ENCODE measurements around the gene EXOC8. TPM values are rescaled to one million over a fixed set of nuclear protein-coding genes. Genes with fewer than 3 reads are reported as not detected.
A peak's percentile ranks its signal among the peaks of the same experiment; 100 is the strongest.

EXOC8 gene, protein sequence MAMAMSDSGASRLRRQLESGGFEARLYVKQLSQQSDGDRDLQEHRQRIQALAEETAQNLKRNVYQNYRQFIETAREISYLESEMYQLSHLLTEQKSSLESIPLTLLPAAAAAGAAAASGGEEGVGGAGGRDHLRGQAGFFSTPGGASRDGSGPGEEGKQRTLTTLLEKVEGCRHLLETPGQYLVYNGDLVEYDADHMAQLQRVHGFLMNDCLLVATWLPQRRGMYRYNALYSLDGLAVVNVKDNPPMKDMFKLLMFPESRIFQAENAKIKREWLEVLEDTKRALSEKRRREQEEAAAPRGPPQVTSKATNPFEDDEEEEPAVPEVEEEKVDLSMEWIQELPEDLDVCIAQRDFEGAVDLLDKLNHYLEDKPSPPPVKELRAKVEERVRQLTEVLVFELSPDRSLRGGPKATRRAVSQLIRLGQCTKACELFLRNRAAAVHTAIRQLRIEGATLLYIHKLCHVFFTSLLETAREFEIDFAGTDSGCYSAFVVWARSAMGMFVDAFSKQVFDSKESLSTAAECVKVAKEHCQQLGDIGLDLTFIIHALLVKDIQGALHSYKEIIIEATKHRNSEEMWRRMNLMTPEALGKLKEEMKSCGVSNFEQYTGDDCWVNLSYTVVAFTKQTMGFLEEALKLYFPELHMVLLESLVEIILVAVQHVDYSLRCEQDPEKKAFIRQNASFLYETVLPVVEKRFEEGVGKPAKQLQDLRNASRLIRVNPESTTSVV
- 10 to 100 TPM in 1 of 4 donors, 1 to 10 TPM in 3; 3.2 to 13.7 (median 4.7) TPM for polyA plus RNA-seq
- long read RNA-seq, donor 1, result 0 reads
- long read RNA-seq, donor 2, full-length matches to known transcripts, result 3 of 3 reads
- long read RNA-seq, donor 2, partial matches to known transcripts, result 0 of 3 reads
- long read RNA-seq, donor 2, other reads (novel, unspliced or antisense), result 0 of 3 reads
- long read RNA-seq, donor 3, full-length matches to known transcripts, result 13 of 13 reads
- long read RNA-seq, donor 3, partial matches to known transcripts, result 0 of 13 reads
- long read RNA-seq, donor 3, other reads (novel, unspliced or antisense), result 0 of 13 reads
- long read RNA-seq, donor 4, full-length matches to known transcripts, result 1 of 1 reads
- long read RNA-seq, donor 4, partial matches to known transcripts, result 0 of 1 reads
- long read RNA-seq, donor 4, other reads (novel, unspliced or antisense), result 0 of 1 reads
- long read RNA-seq, donor 5, full-length matches to known transcripts, result 10 of 10 reads
- long read RNA-seq, donor 5, partial matches to known transcripts, result 0 of 10 reads
- long read RNA-seq, donor 5, other reads (novel, unspliced or antisense), result 0 of 10 reads
- long read RNA-seq, donor 6, full-length matches to known transcripts, result 5 of 5 reads
- long read RNA-seq, donor 6, partial matches to known transcripts, result 0 of 5 reads
- long read RNA-seq, donor 6, other reads (novel, unspliced or antisense), result 0 of 5 reads
- long read RNA-seq, donor 7, result 0 reads
- long read RNA-seq, donor 8, full-length matches to known transcripts, result 2 of 2 reads
- long read RNA-seq, donor 8, partial matches to known transcripts, result 0 of 2 reads
- long read RNA-seq, donor 8, other reads (novel, unspliced or antisense), result 0 of 2 reads
- long read RNA-seq, donor 9, full-length matches to known transcripts, result 6 of 6 reads
- long read RNA-seq, donor 9, partial matches to known transcripts, result 0 of 6 reads
- long read RNA-seq, donor 9, other reads (novel, unspliced or antisense), result 0 of 6 reads
- long read RNA-seq, donor 10, full-length matches to known transcripts, result 10 of 10 reads
- long read RNA-seq, donor 10, partial matches to known transcripts, result 0 of 10 reads
- long read RNA-seq, donor 10, other reads (novel, unspliced or antisense), result 0 of 10 reads

DNA sequence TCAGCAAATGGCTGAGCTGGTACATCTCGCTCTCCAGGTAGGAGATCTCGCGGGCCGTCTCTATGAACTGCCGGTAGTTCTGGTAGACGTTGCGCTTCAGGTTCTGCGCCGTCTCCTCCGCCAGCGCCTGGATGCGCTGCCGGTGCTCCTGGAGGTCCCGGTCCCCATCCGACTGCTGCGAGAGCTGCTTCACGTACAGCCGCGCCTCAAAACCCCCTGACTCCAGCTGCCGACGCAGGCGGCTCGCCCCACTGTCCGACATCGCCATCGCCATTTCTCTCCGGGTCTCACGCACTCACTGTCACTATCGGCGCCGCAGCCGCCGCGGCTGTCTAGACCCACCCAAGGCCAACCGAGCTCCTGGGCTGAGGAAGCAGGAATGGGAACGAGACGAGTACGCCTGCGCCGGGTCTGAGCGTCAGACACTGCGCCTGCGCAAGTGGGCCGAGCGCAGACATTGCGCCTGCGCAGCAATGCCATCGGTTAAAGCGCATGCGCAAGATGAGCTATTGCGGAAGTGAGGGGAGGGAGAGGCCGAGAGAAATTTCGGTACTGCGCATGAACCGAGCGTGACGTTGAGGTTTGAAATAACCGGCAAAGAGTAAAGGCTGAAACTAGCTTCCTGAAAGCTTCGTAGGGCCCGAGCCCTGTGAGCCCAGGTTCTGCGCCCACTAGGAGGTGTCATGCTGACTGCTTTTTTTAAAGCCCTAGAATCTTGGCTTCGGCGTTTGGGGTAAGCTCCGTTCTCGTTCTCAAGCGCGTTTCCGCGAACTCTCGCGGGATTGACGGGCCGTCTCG, at the start of gene EXOC8:
EXOC8 (minus strand) TSS at position 381 of the 798 bp plus-strand sequence; CDS start at position 274, 107 bp downstream.
- H3K4me1 ChIP-seq (ENCODE audit: control insufficient read depth in 3 of 3, insufficient read depth in 2 of 3, low read depth in 1 of 3, low read length in 2 of 3), result peaks cover 0 to 16% (median 13%) of the 10 kb centered on the region in 3 donors
- no peaks in the 10 kb centered on the region for H3K9me3 ChIP-seq (ENCODE audit: control insufficient read depth in 2 of 2, insufficient read depth in 1 of 2, low read depth in 1 of 2, low read length in 1 of 2)
- DNase-seq, result peak; percentile 99
- FAIRE-seq, result no peak
- peaks cover 0 to 10% (median 0%) of the 10 kb centered on the region in 3 donors for H3K36me3 ChIP-seq (ENCODE audit: control insufficient read depth in 3 of 3, insufficient read depth in 2 of 3, low read depth in 1 of 3, low read length in 3 of 3)
- H3K27ac ChIP-seq (ENCODE audit: low read depth in 1 of 3, low read length in 2 of 3), result peak within 1 kb of the TSS; percentile 77 to 98 (median 98)
- peak within 1 kb of the TSS; percentile 85 to 90 (median 86) for H3K4me3 ChIP-seq (ENCODE audit: low read depth in 1 of 3, low read length in 3 of 3)
- no peaks in the 10 kb centered on the region for H3K27me3 ChIP-seq (ENCODE audit: control insufficient read depth in 3 of 3, insufficient read depth in 3 of 3, low read length in 3 of 3)
- WGBS, 3 donors, result 0 to 1% (median 0%) methylated on average over 74 of the region's 74 CpGs

DNA sequence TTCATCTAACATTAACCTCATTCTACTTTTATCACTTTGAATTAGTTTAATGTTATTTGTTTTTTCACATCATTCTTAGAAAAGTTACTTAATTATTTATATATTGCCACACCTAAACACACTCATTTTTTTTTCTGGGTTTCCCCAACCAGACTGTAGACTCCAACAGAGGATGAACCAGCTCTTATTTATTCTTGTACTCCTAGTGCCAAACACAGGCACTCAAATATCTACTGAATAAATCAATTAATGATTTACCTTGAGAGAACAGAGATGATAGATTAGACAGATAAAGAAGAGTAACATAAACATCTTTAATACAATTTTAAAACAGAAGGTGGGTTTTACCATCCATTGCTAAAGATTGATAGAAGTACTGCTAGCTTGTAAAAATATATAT, 48.8 kb upstream of the EXOC8 start:
- Histone ChIP-seq H3K9me3 (ENCODE audit: control insufficient read depth in 2 of 2, insufficient read depth in 1 of 2, low read depth in 1 of 2, low read length in 1 of 2) (no peaks in the 10 kb centered on the region), H3K27ac (ENCODE audit: low read depth in 1 of 3, low read length in 2 of 3) (no peak overlapping the region), H3K4me1 (ENCODE audit: control insufficient read depth in 3 of 3, insufficient read depth in 2 of 3, low read depth in 1 of 3, low read length in 2 of 3) (no peaks in the 10 kb centered on the region), H3K36me3 (ENCODE audit: control insufficient read depth in 3 of 3, insufficient read depth in 2 of 3, low read depth in 1 of 3, low read length in 3 of 3) (peaks cover 0 to 2% (median 0%) of the 10 kb centered on the region in 3 donors), H3K4me3 (ENCODE audit: low read depth in 1 of 3, low read length in 3 of 3) (no peak overlapping the region), H3K27me3 (ENCODE audit: control insufficient read depth in 3 of 3, insufficient read depth in 3 of 3, low read length in 3 of 3) (no peaks in the 10 kb centered on the region)
- FAIRE-seq (no peak), DNase-seq (no peak)

DNA sequence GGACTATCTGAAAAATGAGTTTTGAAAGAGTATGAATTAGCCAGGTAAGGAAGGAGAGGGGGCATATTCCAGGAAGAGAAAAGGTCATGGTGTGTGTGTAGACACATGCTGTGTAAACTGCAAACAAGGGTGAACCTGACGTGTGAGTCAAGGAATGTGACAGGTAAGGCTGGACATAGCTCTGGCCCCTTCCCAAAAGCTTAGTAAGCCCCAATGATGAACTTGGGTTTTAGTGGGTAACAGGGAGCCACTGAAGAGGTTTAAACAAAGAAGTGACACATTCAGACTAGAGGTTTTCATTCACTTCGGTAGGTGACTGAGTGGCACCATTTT, 47.7 kb upstream of the EXOC8 start:
- Histone ChIP-seq H3K4me3 (ENCODE audit: low read depth in 1 of 3, low read length in 3 of 3) (no peak overlapping the region), H3K27ac (ENCODE audit: low read depth in 1 of 3, low read length in 2 of 3) (no peak overlapping the region), H3K27me3 (ENCODE audit: control insufficient read depth in 3 of 3, insufficient read depth in 3 of 3, low read length in 3 of 3) (no peaks in the 10 kb centered on the region), H3K9me3 (ENCODE audit: control insufficient read depth in 2 of 2, insufficient read depth in 1 of 2, low read depth in 1 of 2, low read length in 1 of 2) (no peaks in the 10 kb centered on the region), H3K36me3 (ENCODE audit: control insufficient read depth in 3 of 3, insufficient read depth in 2 of 3, low read depth in 1 of 3, low read length in 3 of 3) (peaks cover 0 to 2% (median 0%) of the 10 kb centered on the region in 3 donors), H3K4me1 (ENCODE audit: control insufficient read depth in 3 of 3, insufficient read depth in 2 of 3, low read depth in 1 of 3, low read length in 2 of 3) (no peaks in the 10 kb centered on the region)
- FAIRE-seq (no peak), DNase-seq (no peak)
- 78 to 91% (median 91%) methylated on average over 2 of the region's 2 CpGs for WGBS, 3 donors

DNA sequence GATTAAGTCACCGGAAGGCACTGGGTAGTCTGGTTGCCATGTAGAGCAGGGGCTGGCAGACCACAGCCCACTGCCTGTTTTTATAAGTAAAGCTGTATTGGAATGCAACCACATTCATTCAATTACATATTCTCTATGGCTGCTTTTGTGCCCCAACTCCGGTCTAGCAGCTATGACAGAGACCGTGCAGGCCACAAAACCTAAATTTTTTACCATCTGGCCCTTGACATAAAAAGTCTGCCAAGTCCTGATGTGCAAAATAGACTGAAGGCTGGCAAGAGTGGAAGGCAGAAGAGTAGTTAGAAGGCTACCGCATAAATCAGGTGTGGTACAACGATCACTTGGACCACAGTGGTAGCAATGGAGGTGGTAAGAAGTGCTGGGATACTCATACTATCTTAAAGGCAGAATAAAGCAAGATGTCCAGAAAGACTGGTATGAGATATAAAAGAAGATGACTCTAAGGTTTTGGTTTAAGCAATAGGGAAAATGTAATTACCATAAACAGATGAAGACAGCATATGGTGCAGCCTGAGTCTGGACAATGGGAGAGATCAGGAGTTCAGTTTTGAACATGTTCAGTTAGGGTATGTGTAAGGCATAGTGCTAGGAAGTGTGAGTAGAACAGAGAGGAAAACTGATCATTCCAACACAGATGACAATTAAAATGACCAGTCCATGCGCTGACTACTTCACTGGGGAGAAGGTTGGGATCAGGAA, 47.2 kb upstream of the EXOC8 start:
- Histone ChIP-seq H3K4me3 (ENCODE audit: low read depth in 1 of 3, low read length in 3 of 3) (no peak overlapping the region), H3K4me1 (ENCODE audit: control insufficient read depth in 3 of 3, insufficient read depth in 2 of 3, low read depth in 1 of 3, low read length in 2 of 3) (no peaks in the 10 kb centered on the region), H3K36me3 (ENCODE audit: control insufficient read depth in 3 of 3, insufficient read depth in 2 of 3, low read depth in 1 of 3, low read length in 3 of 3) (peaks cover 0 to 2% (median 0%) of the 10 kb centered on the region in 3 donors), H3K9me3 (ENCODE audit: control insufficient read depth in 2 of 2, insufficient read depth in 1 of 2, low read depth in 1 of 2, low read length in 1 of 2) (no peaks in the 10 kb centered on the region), H3K27me3 (ENCODE audit: control insufficient read depth in 3 of 3, insufficient read depth in 3 of 3, low read length in 3 of 3) (no peaks in the 10 kb centered on the region), H3K27ac (ENCODE audit: low read depth in 1 of 3, low read length in 2 of 3) (no peak overlapping the region)
- WGBS, 3 donors, result 95 to 99% (median 96%) methylated on average over 6 of the region's 6 CpGs
- no peak for DNase-seq
- no peak for FAIRE-seq

DNA sequence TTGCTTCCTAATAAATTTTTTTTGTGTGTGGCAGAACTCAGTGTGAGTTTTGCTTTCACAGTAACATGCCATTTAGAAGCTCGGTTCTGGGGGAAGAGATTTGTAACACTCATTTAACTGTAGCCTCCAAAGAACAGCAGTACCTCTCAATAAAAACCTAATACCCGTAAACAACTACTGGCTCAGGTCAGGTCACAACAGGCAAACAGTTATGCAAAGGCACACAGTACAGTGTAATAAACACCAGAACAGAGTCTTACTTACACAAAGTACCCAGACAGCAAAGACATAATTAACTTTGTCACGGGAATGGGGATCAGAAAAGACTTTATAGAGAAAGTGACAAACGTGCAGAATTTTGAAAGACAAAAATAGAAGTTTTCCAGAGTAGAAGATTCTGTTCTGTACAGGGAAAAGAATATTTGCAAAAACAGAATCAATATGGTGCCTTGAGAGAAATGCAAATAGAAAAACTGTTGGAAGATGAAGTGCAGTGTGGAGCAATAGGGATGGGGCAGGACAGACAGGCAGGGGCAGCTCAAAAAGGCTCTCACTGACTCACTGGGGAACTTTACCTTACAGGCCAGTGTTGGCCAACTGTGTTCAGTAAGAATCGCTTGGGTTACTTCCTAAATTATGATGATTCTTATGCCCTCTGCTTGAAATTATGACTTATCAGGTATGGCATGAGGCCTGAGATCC, 45.7 kb upstream of the EXOC8 start:
- no peak overlapping the region for H3K27ac ChIP-seq (ENCODE audit: low read depth in 1 of 3, low read length in 2 of 3)
- no peaks in the 10 kb centered on the region for H3K36me3 ChIP-seq (ENCODE audit: control insufficient read depth in 3 of 3, insufficient read depth in 2 of 3, low read depth in 1 of 3, low read length in 3 of 3)
- FAIRE-seq (no peak), DNase-seq (no peak)
- H3K4me3 ChIP-seq (ENCODE audit: low read depth in 1 of 3, low read length in 3 of 3), result no peak overlapping the region
- H3K27me3 ChIP-seq (ENCODE audit: control insufficient read depth in 3 of 3, insufficient read depth in 3 of 3, low read length in 3 of 3), result no peaks in the 10 kb centered on the region
- 72 to 86% (median 76%) methylated on average over 5 of the region's 5 CpGs for WGBS, 3 donors
- H3K9me3 ChIP-seq (ENCODE audit: control insufficient read depth in 2 of 2, insufficient read depth in 1 of 2, low read depth in 1 of 2, low read length in 1 of 2), result no peaks in the 10 kb centered on the region
- no peaks in the 10 kb centered on the region for H3K4me1 ChIP-seq (ENCODE audit: control insufficient read depth in 3 of 3, insufficient read depth in 2 of 3, low read depth in 1 of 3, low read length in 2 of 3)

DNA sequence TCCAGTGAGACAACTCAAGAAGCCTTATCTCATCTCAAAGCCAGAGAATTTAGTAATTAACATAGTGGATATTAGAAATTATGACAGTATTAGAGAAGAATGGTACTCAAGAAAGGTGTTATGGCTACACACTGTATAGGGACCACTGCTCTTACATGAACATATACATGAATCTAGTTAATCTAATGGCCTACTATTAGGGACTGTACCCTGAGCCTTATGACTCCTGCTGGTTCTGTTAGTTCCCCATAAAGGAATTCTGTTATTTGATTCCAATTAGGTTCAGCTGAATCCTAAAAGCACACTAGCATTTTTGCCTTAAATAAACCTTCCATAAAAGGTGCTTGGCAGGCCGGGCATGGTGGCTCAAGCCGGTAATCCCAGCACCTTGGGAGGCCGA, 44.8 kb upstream of the EXOC8 start:
- Histone ChIP-seq H3K4me1 (ENCODE audit: control insufficient read depth in 3 of 3, insufficient read depth in 2 of 3, low read depth in 1 of 3, low read length in 2 of 3) (peaks cover 0 to 3% (median 2%) of the 10 kb centered on the region in 3 donors), H3K9me3 (ENCODE audit: control insufficient read depth in 2 of 2, insufficient read depth in 1 of 2, low read depth in 1 of 2, low read length in 1 of 2) (no peaks in the 10 kb centered on the region), H3K27ac (ENCODE audit: low read depth in 1 of 3, low read length in 2 of 3) (no peak overlapping the region), H3K27me3 (ENCODE audit: control insufficient read depth in 3 of 3, insufficient read depth in 3 of 3, low read length in 3 of 3) (no peaks in the 10 kb centered on the region), H3K4me3 (ENCODE audit: low read depth in 1 of 3, low read length in 3 of 3) (no peak overlapping the region), H3K36me3 (ENCODE audit: control insufficient read depth in 3 of 3, insufficient read depth in 2 of 3, low read depth in 1 of 3, low read length in 3 of 3) (no peaks in the 10 kb centered on the region)
- WGBS, 3 donors, result 93 to 100% (median 96%) methylated on average over 3 of the region's 3 CpGs
- no peak for FAIRE-seq
- DNase-seq, result no peak
